Endothelial cell of umbilical vein (primary cell): Measurements from ENCODE around the gene CCDC172.

Experiments used
- CTCF ChIP-seq, 2 donors: IDR thresholded peaks; 1 replicate in 1 of 2; 2 replicates in 1 of 2; pipeline ENCODE4 v1.5.1; 2011; ENCODE audit warnings: low read length in 2 of 2, mild to moderate bottlenecking in 2 of 2, moderate library complexity in 2 of 2, control low read depth in 1 of 2, inconsistent platforms in 1 of 2, low read depth in 1 of 2; ENCODE audit not compliant: insufficient read depth in 1 of 2; ENCODE audit errors: extremely low read depth in 1 of 2
- EZH2 ChIP-seq: IDR thresholded peaks from 2 replicates; pipeline ENCODE4 v1.6.1; 2012; ENCODE audit warnings: borderline replicate concordance, low read depth, mild to moderate bottlenecking, moderate library complexity, low read length, inconsistent platforms; ENCODE audit not compliant: severe bottlenecking
- JUN ChIP-seq: IDR thresholded peaks from 2 replicates; pipeline ENCODE4 v1.6.1; 2011; ENCODE audit warnings: borderline replicate concordance, low read depth; ENCODE audit not compliant: insufficient read length, insufficient read depth
- MAX ChIP-seq: IDR thresholded peaks from 2 replicates; pipeline ENCODE4 v1.6.1; 2011; ENCODE audit not compliant: insufficient read depth, insufficient read length
- POLR2A ChIP-seq: IDR thresholded peaks from 2 replicates; pipeline ENCODE4 v1.6.1; 2012; ENCODE audit warnings: low read depth, mild to moderate bottlenecking, control low read depth, low read length
- POLR2AphosphoS5 ChIP-seq: IDR thresholded peaks from 2 replicates; pipeline ENCODE4 v1.6.1; 2012; ENCODE audit warnings: low read depth, mild to moderate bottlenecking, control low read depth, low read length, moderate library complexity; ENCODE audit not compliant: insufficient read depth

- TF ChIP-seq CTCF (IDR thresholded peaks at IDR 0.05; ENCODE audit: extremely low read depth in 1 of 2, insufficient read depth in 1 of 2, low read depth in 1 of 2, low read length in 2 of 2) (no peak), MAX (no peak), POLR2A (no peak), POLR2AphosphoS5 (no peak), JUN (no peak), EZH2 (no peak)
These were observed 16.8 kb upstream of the CCDC172 start for GRCh38 chr10:116307455-116307854.
